PC-9 (cell line): ENCODE data around the gene VANGL1. TPM values are rescaled to one million over a fixed set of nuclear protein-coding genes. Genes with fewer than 3 reads are reported as not detected.

ENCODE experiments used
- BruUV-seq: library from RNA; stranded (reverse); fragments of 400-500 nt; replicated peaks from 2 replicates; lab custom pipeline; 2021; lab: Mats Ljungman, UMichigan
- CTCF ChIA-PET: fragments of 300-600 bp; sonication (Branson Sonifier 250); formaldehyde crosslinking; loops from one replicate; lab custom pipeline; 2022; ENCODE audit warnings: antibody characterized with exemption; lab: Charles Lee
- POLR2A ChIA-PET: fragments of 300-600 bp; sonication (Branson Sonifier 250); formaldehyde crosslinking; loops from one replicate; lab custom pipeline; 2022; ENCODE audit warnings: antibody characterized with exemption; ENCODE audit not compliant: unreplicated experiment; lab: Charles Lee
- DNase-seq, 2 experiments: peaks; one replicate each; pipeline versions ENCODE4 v3.0.0 to v3.0.0-alpha.2; 2015 to 2022; ENCODE audit warnings: mixed read lengths in 1 of 2
- H2AFZ ChIP-seq: fragments of 200-600 bp; sonication (generic); 2 replicates; pipeline ENCODE4 v1.8.1; 2017; ENCODE audit warnings: antibody characterized with exemption
- H3F3A ChIP-seq: fragments of 200-600 bp; sonication (generic); 2 replicates; pipeline ENCODE4 v1.8.1; 2017; ENCODE audit warnings: antibody characterized with exemption, mild to moderate bottlenecking, low read depth; ENCODE audit not compliant: insufficient read depth
- H3K27ac ChIP-seq: fragments of 200-600 bp; sonication (generic); 2 replicates; pipeline ENCODE4 v1.6.1; 2016; ENCODE audit warnings: mixed run types
- H3K27me3 ChIP-seq: fragments of 200-600 bp; sonication (generic); 2 replicates; pipeline ENCODE4 v1.6.1; 2016; ENCODE audit warnings: low read depth, mixed run types; ENCODE audit not compliant: insufficient read depth
- H3K36me3 ChIP-seq: fragments of 200-600 bp; sonication (generic); 2 replicates; pipeline ENCODE4 v1.6.1; 2016; ENCODE audit warnings: low read depth, mixed run types
- H3K4me1 ChIP-seq: fragments of 200-600 bp; sonication (generic); replicated peaks from 2 replicates; pipeline ENCODE4 v1.6.1; 2016; ENCODE audit warnings: mixed run types; ENCODE audit not compliant: insufficient read depth
- H3K4me2 ChIP-seq: fragments of 200-600 bp; sonication (generic); 2 replicates; pipeline ENCODE4 v1.6.1; 2017; ENCODE audit warnings: mixed run types
- H3K4me3 ChIP-seq: fragments of 200-600 bp; sonication (generic); 2 replicates; pipeline ENCODE4 v1.6.1; 2016; ENCODE audit warnings: mixed run types
- H3K79me2 ChIP-seq: fragments of 200-600 bp; sonication (generic); 2 replicates; pipeline ENCODE4 v1.6.1; 2017; ENCODE audit warnings: low read depth, mixed run types
- H3K9me2 ChIP-seq: fragments of 200-600 bp; sonication (generic); 2 replicates; pipeline ENCODE4 v1.8.1; 2017; ENCODE audit warnings: mild to moderate bottlenecking; ENCODE audit not compliant: insufficient read depth
- H3K9me3 ChIP-seq: fragments of 200-600 bp; sonication (generic); 2 replicates; pipeline ENCODE4 v1.8.1; 2016; ENCODE audit warnings: low read depth; ENCODE audit not compliant: insufficient read depth
- H4K20me1 ChIP-seq: fragments of 200-600 bp; sonication (generic); 2 replicates; pipeline ENCODE4 v1.8.1; 2017; ENCODE audit not compliant: insufficient read depth
- EZH2 ChIP-seq: fragments of 200-600 bp; sonication (generic); IDR thresholded peaks from 2 replicates; pipeline ENCODE4 v1.8.0; 2017; ENCODE audit warnings: antibody characterized with exemption, low read depth
- intact Hi-C: fragments of 100-400 bp; cut with micrococcal nuclease; formaldehyde crosslinking; loops from one replicate; pipeline ENCODE4 v1.10.0; 2022; ENCODE audit not compliant: unreplicated experiment
- total RNA-seq: library from RNA; stranded (reverse); gene quantifications from 2 replicates; pipeline ENCODE4 v1.2.3, GENCODE V29; 2021
- TF ChIP-seq, protein P1 (sequence below): fragments of 200-600 bp; sonication (generic); conservative IDR thresholded peaks from 2 replicates; pipeline ENCODE4 v1.6.1; 2017; ENCODE audit warnings: mixed run types, antibody characterized with exemption, mild to moderate bottlenecking, moderate library complexity

VANGL1 gene
- total RNA-seq, 1 experiment from 2014 or later = 43.0 TPM

DNA sequence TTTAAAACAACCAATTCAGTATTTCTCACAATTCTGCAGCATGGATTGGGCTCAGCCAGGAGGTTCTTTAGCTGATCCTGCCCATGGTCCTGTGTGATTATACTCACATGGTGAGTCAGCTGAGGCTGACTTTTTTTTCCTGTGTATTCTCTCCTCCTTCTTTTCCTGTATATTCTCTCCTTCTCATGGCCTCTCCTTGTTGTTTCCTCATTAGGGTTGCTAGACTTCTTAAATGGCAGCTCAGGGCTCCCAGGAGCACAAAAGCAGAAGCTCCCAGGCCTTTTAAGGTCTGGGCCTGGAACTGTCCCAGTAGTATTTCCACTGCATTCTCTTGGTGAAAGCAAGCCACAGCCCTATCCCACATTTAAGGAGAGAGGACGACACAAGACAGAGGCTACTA, 26.8 kb downstream of the VANGL1 start:
- intact Hi-C loops = no loop called here
- Histone ChIP-seq H3K4me1 (peaks cover 74% of the 10 kb centered on the region), H2AFZ (no peak overlapping the region), H3K4me2 (peak overlapping the region; percentile 68), H3K36me3 (peaks cover 61% of the 10 kb centered on the region), H3K9me3 (0 out of 2 replicates have a peak, but pooled peaks cover 9% of the 10 kb centered on the region), H3K27me3 (no peaks in the 10 kb centered on the region), H3K9me2 (no peaks in the 10 kb centered on the region), H3K4me3 (peak overlapping the region; percentile 2; the same call in 1 of the 2 replicates), H3F3A (peaks cover 49% of the 10 kb centered on the region), H3K27ac (peak overlapping the region; percentile 89), H3K79me2 (peaks cover 52% of the 10 kb centered on the region), H4K20me1 (no peaks in the 10 kb centered on the region)
- TF ChIP-seq EZH2 = no peak
- TF ChIP-seq, protein P1, sequence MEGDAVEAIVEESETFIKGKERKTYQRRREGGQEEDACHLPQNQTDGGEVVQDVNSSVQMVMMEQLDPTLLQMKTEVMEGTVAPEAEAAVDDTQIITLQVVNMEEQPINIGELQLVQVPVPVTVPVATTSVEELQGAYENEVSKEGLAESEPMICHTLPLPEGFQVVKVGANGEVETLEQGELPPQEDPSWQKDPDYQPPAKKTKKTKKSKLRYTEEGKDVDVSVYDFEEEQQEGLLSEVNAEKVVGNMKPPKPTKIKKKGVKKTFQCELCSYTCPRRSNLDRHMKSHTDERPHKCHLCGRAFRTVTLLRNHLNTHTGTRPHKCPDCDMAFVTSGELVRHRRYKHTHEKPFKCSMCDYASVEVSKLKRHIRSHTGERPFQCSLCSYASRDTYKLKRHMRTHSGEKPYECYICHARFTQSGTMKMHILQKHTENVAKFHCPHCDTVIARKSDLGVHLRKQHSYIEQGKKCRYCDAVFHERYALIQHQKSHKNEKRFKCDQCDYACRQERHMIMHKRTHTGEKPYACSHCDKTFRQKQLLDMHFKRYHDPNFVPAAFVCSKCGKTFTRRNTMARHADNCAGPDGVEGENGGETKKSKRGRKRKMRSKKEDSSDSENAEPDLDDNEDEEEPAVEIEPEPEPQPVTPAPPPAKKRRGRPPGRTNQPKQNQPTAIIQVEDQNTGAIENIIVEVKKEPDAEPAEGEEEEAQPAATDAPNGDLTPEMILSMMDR = no peak
- ChIA-PET POLR2A (interaction anchor here (0.6 kb wide), 1 partner anchor 463 kb away, joined by 11 read pairs; no protein-coding TSS in a partner anchor), CTCF (interaction anchor here (0.6 to 1.0 kb wide), 4 partner anchors 38 to 252 kb away, joined by 3 to 7 read pairs (median 4); no protein-coding TSS in a partner anchor)
- BruUV-seq = no TSS peak
- DNase-seq = peak in 1 of 2 experiments; percentile 35

DNA sequence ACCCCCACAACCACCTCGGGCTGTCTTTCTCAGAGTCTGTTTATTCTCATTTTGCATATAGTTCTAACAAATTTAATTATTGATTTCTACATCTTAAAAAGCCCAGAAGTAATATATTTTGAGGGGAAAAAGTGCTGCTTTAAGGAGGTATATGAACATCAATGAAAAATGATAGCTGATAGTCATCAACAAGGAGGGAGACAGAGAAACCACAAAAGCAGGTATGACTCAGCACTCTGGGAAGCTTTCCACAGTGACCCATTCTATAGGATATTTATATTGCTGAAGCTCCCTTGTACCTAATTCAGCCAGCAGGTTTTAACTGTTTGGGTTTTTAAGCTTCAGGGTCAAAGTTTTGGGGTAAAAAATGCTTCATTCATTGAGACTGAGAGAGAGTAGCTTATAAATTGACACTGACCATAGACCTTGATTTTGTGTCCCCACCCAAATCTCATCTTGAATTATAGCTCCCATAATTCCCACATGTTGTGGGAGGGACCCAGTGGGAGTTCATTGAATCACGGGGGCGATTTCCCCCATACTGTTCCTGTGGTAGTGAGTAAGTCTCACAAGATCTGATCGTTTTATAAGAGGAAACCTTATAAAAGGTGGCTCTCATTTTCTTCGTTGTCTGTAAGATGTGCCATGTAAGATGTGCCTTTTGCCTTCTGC, 27.4 kb downstream of the VANGL1 start:
- TSS peak; percentile 6 for BruUV-seq
- Histone ChIP-seq H3K9me3 (0 out of 2 replicates have a peak, but pooled peaks cover 9% of the 10 kb centered on the region), H3K79me2 (peaks cover 57% of the 10 kb centered on the region), H4K20me1 (no peaks in the 10 kb centered on the region), H2AFZ (no peak overlapping the region), H3K36me3 (peaks cover 57% of the 10 kb centered on the region), H3K4me1 (peaks cover 73% of the 10 kb centered on the region), H3K9me2 (no peaks in the 10 kb centered on the region), H3K27me3 (no peaks in the 10 kb centered on the region), H3K4me2 (peak overlapping the region; percentile 68), H3K4me3 (peak overlapping the region; percentile 2; the same call in 1 of the 2 replicates), H3F3A (peaks cover 49% of the 10 kb centered on the region), H3K27ac (peak overlapping the region; percentile 89)
- CTCF ChIA-PET = interaction anchor here (0.6 to 1.0 kb wide), 3 partner anchors 61 to 252 kb away, joined by 3 to 5 read pairs (median 3); no protein-coding TSS in a partner anchor
- peak; percentile 44 to 83 for DNase-seq
- TF ChIP-seq, protein P1 = no peak
- no peak for TF ChIP-seq EZH2
- intact Hi-C loops = no loop called here
- POLR2A ChIA-PET = interaction anchor here (0.6 to 0.7 kb wide), 2 partner anchors 352 to 462 kb away, joined by 5 to 11 read pairs; no protein-coding TSS in a partner anchor

DNA sequence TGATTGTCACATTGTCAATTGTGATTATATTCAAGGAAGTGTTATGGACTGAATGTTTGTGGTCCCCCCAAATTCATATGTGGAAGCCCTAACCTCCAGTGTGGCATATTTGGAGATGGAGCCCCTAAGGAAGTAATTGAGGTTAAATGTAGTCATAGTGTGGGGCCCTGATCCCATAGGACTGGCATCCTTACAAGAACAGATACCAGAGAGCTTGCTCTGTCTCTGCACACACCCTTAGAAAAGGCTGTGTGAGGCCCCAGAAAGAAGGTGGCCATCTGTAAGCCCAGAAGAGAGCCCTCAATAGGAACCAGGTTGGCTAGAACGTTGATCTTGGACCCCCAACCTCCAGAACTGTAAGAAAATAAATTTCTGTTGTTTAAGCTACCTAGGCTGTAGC, 28.1 kb downstream of the VANGL1 start:
- Histone ChIP-seq H2AFZ (no peak overlapping the region), H3K4me2 (peak overlapping the region; percentile 68), H3K79me2 (peaks cover 65% of the 10 kb centered on the region), H3K36me3 (peaks cover 57% of the 10 kb centered on the region), H4K20me1 (no peaks in the 10 kb centered on the region), H3K4me3 (no peak overlapping the region), H3K9me2 (no peaks in the 10 kb centered on the region), H3K4me1 (peaks cover 65% of the 10 kb centered on the region), H3K9me3 (0 out of 2 replicates have a peak, but pooled peaks cover 9% of the 10 kb centered on the region), H3K27me3 (no peaks in the 10 kb centered on the region), H3F3A (peaks cover 51% of the 10 kb centered on the region), H3K27ac (peak overlapping the region; percentile 89)
- no TSS peak for BruUV-seq
- TF ChIP-seq, protein P1 = no peak
- no peak for TF ChIP-seq EZH2
- intact Hi-C loops = loop anchor here (2.0 kb wide), 2 partner anchors 27 to 45 kb away; no protein-coding TSS in a partner anchor
- ChIA-PET POLR2A (interaction anchor here (0.7 kb wide), 1 partner anchor 351 kb away, joined by 5 read pairs; no protein-coding TSS in a partner anchor), CTCF (no interaction called here)
- DNase-seq = no peak
